GM21367 (cell line): ENCODE measurements around the gene MYRIP.
"Not testable (repeated sequence)": the region's sequence is repeated elsewhere in the genome, so short reads cannot be mapped to it uniquely, and the experiment has no call there.

Experiments
- ATAC-seq: cut with Tn5 transposase; IDR thresholded peaks from one replicate; pipeline ENCODE4 v1.9.1; 2021; ENCODE audit not compliant: unreplicated experiment

Gene MYRIP

GRCh38 chr3:39805650-39806049 is 3.8 kb upstream of the MYRIP start:
- ATAC-seq: no peak

- ATAC-seq: no peak
These were observed 2.6 kb upstream of the MYRIP start for GRCh38 chr3:39806820-39807219.

- no peak for ATAC-seq
These were observed 785 bp upstream of the MYRIP start for GRCh38 chr3:39808467-39809180.

DNA sequence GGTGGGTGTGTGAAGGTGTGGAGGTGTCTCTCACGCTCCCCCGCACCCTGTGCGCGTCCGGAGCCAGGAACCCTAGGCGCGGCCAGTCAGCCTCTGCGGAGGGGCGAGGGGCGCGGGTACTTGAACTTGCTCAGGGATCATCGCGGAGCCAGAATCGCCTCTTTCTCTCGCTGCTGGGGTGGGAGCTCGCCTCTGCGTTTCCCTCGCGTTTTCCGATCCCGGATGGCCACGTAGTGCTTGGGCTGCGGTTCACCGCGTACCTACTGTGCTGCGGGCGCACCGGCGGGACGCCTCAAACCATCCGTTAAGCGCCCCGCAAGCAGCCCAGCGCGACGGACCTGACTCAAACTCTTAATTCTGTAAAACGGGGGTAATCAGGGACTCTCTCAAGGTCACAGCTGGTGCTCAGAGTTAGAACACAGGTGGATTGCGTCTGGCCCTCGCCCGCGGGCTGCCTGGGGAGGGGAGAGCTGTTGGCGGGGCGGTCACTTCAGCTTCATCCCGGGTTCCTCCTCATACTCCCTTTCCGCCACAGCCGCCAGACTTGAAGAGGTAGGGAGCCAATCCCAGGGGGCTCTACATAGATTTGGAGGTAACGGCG is 686 bp downstream of the MYRIP start:
- no peak for ATAC-seq

DNA sequence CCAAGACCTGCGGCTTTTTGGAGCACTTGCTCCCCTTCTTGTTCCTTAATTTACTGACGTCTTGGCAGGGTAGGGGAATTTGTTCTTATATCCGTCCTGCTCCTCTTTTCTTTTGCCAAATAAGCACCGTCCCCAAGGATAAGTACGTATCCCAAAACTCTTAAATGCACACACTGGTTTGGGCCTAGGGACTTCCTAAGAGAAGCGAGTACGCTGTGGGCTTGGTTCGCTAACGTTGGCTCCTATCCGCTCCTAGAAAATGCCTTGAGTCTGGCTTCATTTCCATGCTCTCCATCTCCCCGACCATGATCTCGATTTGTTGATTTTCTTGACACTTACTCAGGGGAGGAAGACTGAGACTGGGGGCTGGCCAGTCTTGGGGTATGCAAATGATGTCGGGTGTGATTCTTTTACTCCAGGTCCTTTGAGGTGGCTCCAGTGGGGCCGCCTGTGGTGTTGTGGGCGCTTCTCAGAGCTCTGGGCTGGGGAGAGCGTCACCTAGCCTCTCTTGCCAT is 1.3 kb downstream of the MYRIP start:
- no peak for ATAC-seq

- ATAC-seq: no peak
These were observed 2.2 kb downstream of the MYRIP start for GRCh38 chr3:39811561-39811960.

DNA sequence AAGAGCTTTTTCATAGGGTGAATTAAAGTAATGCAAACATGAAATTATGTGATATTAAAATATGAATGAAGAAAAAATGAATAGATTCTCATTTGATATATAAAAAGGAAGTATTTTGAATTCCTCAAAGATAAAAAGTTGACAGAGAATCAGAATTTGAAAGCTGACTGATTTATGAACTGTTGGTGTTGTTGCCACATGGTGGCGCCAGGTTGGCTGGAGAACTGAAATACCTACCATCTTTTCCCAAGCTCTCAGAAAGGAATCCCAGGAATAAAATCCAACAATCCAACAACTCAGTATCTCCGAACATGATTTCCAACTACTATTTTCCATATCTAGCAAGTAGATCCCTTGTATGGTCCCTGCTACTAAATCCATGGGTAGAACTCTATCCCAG is 3.1 kb downstream of the MYRIP start:
- no peak for ATAC-seq

DNA sequence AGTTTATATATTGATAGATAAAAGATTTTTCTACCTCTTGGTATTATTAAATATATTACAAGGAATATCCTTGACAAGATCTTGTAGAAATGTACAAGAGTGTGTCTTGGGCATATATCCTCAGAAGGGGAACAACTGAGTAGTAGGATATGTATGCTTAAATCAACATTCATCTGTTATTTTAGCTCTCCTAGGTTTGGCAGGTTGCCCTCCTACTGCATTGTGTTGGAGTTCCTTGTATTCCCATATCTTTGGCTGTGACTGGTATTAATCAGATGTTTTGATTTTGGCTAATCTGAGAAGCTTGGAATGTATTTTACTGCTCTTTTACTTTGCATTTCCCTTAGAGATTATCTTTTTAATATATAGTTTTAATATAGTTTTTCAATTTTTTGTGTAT is 4.6 kb downstream of the MYRIP start:
- no peak for ATAC-seq

DNA sequence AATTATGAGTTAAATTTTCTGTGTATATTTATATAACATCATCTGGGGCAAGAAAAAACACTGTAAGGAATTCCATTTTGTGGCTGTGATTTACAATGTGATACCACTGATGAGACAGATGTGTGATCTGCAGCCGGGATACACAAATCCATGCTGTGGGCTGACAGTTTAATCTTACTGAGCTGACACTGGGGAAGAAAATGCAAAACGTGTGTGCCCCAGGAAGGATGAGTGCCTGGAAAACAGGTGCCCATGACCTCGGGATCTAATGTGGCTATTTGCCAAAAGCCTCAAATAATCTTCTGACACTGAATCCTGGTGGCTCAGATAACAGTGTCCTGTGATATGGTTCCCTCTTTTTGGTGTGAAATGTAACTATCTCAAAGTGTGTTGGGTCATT is 10.5 kb downstream of the MYRIP start:
- no peak for ATAC-seq

DNA sequence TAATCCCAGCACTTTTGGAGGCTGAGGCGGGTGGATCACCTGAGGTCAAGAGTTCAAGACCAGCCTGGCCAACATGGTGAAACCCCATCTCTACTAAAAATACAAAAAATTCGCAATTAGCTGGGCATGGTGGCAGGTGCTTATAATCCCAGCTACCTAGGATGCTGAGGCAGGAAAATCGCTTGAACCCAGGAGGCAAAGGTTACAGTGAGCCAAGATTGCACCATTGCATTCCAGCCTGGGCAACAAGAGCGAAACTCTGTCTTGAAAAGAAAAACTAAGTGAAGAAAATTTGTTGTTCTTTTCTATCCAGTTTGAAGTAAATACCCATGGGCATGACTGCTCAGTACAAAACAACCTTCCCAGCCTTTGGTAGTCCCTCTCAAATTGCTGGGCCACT is 24.4 kb downstream of the MYRIP start:
- ATAC-seq: not testable (repeated sequence)

GRCh38 chr3:39839484-39839883 is 30.1 kb downstream of the MYRIP start:
- ATAC-seq: no peak

DNA sequence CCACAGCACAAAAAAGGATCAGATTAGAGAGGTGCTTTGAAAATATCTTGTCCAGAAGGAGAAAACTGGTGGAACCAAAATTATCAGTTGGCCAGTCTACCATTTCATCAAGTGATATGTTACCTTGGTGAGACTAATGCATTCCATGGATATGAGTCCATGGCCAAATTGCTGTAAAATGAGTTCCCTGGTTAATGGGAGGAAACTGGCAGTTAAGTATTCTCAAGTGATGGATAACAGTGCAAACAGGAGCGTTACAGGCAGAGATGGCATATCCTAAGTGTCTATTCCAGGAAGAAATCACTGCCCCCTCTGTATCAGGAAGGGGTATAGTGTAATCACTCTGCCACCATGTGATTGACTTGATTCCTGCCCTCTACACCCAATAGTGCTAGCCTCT is 34.0 kb downstream of the MYRIP start:
- no peak for ATAC-seq

GRCh38 chr3:39848365-39848764 is 39.0 kb downstream of the MYRIP start:
- ATAC-seq: no peak

GRCh38 chr3:39849992-39850715 is 40.7 kb downstream of the MYRIP start:
- ATAC-seq: no peak

- no peak for ATAC-seq
These were observed 41.3 kb downstream of the MYRIP start for GRCh38 chr3:39850716-39851032.

GRCh38 chr3:39855517-39855916 is 46.1 kb downstream of the MYRIP start:
- no peak for ATAC-seq

DNA sequence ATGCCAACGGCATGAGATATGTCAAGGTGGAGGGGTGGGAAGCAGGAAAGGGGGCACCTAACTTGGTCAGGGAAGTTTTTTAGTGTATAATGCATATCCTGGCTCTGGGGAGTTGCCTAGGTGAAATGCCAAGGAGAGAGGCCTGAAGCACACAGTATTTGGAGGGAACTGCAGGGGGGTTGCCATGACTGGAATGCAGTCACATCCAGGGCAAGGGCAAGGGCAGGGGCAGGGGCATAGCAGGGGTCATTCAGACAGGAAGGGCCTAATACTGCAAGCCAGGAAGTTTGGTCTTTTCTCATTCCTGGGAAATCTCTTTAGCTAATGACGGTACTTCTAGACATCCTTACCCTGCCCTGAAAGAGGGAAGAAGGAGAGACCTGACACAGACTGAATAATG is 60.5 kb downstream of the MYRIP start:
- ATAC-seq: no peak

DNA sequence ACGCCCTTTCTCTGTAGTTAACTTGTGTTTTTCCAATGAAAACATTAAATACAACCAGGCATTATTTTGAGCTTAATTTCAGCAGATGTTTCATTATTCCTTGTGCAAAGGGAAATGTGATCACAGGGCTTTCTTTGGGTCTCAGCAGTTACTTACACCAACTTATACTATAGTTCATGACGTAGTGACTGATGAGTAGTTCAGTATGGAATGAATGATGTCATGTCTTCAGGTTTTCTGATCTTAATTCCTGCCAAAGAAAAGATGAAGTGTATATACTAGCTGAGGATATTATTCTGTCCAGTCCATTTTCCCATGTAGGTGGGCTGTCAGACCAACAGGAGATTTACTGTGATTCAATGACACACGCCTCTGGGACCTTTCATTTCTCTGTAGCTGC is 61.3 kb downstream of the MYRIP start:
- no peak for ATAC-seq

DNA sequence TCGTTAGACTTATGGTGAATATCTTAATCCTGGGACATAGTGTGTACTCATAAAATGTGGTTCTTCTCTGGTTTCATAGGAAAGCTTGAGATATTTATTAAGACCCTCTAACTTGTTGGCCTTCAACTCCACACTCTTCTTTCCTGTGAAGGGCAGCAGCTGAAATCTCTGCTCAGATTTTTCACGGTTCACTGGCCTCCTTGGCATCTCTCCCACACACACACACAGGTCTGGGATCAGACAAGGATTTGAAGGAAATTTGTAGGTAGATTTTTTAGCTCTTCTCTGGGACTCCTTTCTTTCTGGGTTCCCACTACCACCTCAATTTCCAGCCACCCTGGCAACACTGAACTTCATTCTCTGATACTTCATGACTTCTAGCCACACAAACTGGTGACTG is 70.2 kb downstream of the MYRIP start:
- no peak for ATAC-seq

DNA sequence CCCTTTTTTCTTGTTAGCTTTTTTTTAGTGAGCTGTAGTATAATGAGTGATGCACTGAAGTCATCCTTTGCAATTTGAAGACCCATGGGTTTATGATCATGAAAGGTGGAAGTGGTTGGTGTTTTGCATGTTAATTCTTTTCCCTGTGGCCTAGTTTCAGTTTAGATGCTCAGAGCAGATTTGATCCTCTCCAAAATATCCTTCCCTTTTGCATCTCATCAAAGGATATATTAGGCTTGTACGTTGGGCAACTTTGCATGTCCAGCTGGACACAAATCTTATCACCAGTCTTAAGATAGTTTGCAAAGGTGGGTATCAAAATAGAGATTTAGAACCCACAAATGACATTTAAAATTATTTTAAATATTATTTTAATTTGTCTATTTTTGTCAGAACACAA is 72.7 kb downstream of the MYRIP start:
- no peak for ATAC-seq

DNA sequence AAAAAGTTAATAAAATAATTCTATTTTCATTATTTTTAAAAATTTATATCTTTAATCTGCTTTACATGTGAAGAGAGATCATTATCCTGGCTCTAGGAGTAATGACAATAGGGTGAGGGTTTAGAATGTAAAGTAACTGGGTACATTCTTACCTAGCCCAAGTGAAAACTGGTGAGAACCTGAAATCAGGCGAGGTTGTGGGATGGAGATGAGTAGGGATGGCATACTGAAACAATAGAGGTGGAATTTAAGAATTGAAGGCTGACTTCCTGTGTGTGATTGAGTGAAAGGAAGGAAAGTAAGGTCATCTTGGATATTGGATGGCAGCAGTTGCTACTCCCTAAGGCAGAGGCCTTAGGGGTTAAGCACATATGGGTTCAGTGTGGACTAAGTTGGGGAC is 82.7 kb downstream of the MYRIP start:
- ATAC-seq: no peak

GRCh38 chr3:39896184-39896583 is 86.8 kb downstream of the MYRIP start:
- no peak for ATAC-seq
